Sigmoid colon (tissue), 7 donors: Measurements from ENCODE around the gene TTC4. TPM values are rescaled to one million over a fixed set of nuclear protein-coding genes. Genes with fewer than 3 reads are reported as not detected.

ENCODE experiments used
- DNase-seq: peaks from one replicate; pipeline ENCODE4 v3.0.0-alpha.2; 2019
- H3K27ac ChIP-seq, 4 donors: fragments of 200-600 bp; sonication (generic); one replicate each; pipeline ENCODE4 v1.5.1; 2016 to 2019; ENCODE audit warnings: mild to moderate bottlenecking in 1 of 4
- H3K27me3 ChIP-seq, 3 donors: fragments of 200-600 bp; sonication (generic); one replicate each; pipeline ENCODE4 v1.5.1; 2019; ENCODE audit warnings: mild to moderate bottlenecking in 1 of 3
- H3K36me3 ChIP-seq, 4 donors: fragments of 200-600 bp; sonication (generic); one replicate each; pipeline ENCODE4 v1.5.1; 2016 to 2019
- H3K4me1 ChIP-seq, 4 donors: fragments of 200-600 bp; sonication (generic); one replicate each; pipeline ENCODE4 v1.5.1; 2017 to 2019
- H3K4me3 ChIP-seq, 4 donors: fragments of 200-600 bp; sonication (generic); one replicate each; pipeline ENCODE4 v1.5.1; 2017 to 2019; ENCODE audit warnings: mild to moderate bottlenecking in 2 of 4, moderate library complexity in 1 of 4
- H3K9me3 ChIP-seq, 4 donors: fragments of 200-600 bp in 3 of 4; sonication (generic) in 3 of 4; one replicate each; pipeline versions ENCODE4 v1.5.1 to v1.6.1; 2013 to 2019
- EP300 ChIP-seq, 4 donors: sonication (generic); formaldehyde crosslinking; IDR thresholded peaks; one replicate each; pipeline ENCODE4 v1.6.1; 2017; ENCODE audit warnings: antibody characterized with exemption in 4 of 4
- POLR2A ChIP-seq, 2 donors: fragments of 450-650 bp; IDR thresholded peaks; one replicate each; pipeline ENCODE4 v1.6.1; 2016; ENCODE audit warnings: antibody characterized with exemption in 2 of 2, mild to moderate bottlenecking in 2 of 2, moderate library complexity in 2 of 2
- POLR2AphosphoS5 ChIP-seq, 4 donors: sonication (generic); formaldehyde crosslinking; IDR thresholded peaks; one replicate each; pipeline ENCODE4 v1.6.1; 2017; ENCODE audit warnings: antibody characterized with exemption in 4 of 4
- WGBS, 2 donors: extraction: QIAGEN DNeasy Blood & Tissue Kit; methylation state at CpG; one replicate each; pipeline ENCODE4 v1.1.7; 2013; 5-methylcytosine and 5-hydroxymethylcytosine counted together
- intact Hi-C: fragments of 100-400 bp; cut with DNase I; formaldehyde crosslinking; loops from one replicate; pipeline ENCODE4 v1.15.1; 2023
- polyA plus RNA-seq, 3 donors: library from polyadenylated mRNA; stranded (reverse); fragments of 200-250 nt; gene quantifications; one replicate each; pipeline ENCODE4 v1.2.3, GENCODE V29; 2013
- total RNA-seq, 4 donors: library from RNA; depleted of rRNA; stranded (reverse); fragments of >200 nt; gene quantifications; one replicate each; pipeline ENCODE4 v1.1.0, GENCODE V29; 2016
- TF ChIP-seq, protein P1 (sequence below), 4 experiments: fragments of 450-650 bp in 3 of 4; fragments of 200-600 bp in 1 of 4; IDR thresholded peaks; one replicate each; pipeline ENCODE4 v1.5.1; 2016 to 2019; ENCODE audit warnings: antibody characterized with exemption in 4 of 4, mild to moderate bottlenecking in 3 of 4, moderate library complexity in 2 of 4
- donor health status: healthy with polysubstance abuse.
- donor health status: Bipolar disorder and iron deficiency.
- donor health status: healthy.

TTC4 gene
- total and polyA plus RNA-seq, 7 donors: 7.6 to 33.4 (median 15.0) TPM

DNA sequence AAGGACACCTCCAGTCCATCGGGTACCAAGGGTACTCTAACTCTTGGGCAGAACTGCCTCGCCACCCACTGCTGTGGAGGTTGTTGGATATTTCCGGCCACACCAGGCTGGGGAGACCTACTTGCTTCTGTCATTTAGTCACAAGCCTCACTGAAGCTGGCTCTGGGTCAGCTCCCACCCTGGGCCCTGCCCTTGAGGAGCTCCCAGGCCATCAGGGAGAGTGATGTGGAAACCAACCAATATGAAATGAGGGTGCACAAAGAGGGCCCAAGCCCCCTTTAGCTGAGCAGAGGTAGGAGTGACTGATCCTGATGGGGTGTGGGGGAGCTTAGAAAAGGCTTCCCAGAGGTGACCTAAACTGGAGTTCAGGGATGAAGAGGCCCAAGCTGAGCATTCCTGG, 29.0 kb downstream of the TTC4 start:
- TF ChIP-seq POLR2AphosphoS5 (IDR thresholded peaks at IDR 0.05): no peak
- TF ChIP-seq, protein P1, sequence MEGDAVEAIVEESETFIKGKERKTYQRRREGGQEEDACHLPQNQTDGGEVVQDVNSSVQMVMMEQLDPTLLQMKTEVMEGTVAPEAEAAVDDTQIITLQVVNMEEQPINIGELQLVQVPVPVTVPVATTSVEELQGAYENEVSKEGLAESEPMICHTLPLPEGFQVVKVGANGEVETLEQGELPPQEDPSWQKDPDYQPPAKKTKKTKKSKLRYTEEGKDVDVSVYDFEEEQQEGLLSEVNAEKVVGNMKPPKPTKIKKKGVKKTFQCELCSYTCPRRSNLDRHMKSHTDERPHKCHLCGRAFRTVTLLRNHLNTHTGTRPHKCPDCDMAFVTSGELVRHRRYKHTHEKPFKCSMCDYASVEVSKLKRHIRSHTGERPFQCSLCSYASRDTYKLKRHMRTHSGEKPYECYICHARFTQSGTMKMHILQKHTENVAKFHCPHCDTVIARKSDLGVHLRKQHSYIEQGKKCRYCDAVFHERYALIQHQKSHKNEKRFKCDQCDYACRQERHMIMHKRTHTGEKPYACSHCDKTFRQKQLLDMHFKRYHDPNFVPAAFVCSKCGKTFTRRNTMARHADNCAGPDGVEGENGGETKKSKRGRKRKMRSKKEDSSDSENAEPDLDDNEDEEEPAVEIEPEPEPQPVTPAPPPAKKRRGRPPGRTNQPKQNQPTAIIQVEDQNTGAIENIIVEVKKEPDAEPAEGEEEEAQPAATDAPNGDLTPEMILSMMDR (IDR thresholded peaks at IDR 0.05): no peak
- no peak for TF ChIP-seq POLR2A (IDR thresholded peaks at IDR 0.05)
- no peaks in the 10 kb centered on the region for H3K27me3 ChIP-seq

DNA sequence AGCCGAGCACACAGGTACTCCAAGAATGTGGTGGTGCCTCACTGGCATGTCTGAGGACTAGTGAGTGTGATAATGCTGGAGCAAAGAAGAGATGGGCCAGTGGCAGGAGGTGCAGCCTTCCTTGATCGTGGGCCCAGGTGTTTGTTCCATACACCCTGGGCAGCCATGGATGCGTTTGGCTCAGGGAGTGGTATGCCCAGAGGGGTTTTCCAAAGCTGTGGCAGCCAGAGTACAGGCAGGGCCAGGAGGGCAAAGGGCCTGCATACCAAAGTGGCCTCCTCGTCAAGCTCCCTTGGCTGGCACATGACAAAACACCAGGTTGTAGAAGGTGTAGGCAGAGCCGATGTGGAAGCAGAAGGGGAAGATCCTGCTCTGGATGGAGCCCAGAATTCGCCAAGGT, 29.6 kb downstream of the TTC4 start:
- intact Hi-C loops: no loop called here
- Histone ChIP-seq H3K4me1 (no peaks in the 10 kb centered on the region), H3K9me3 (no peaks in the 10 kb centered on the region), H3K4me3 (no peak overlapping the region), H3K27ac (no peak overlapping the region), H3K36me3 (peaks cover 0 to 37% (median 18%) of the 10 kb centered on the region in 4 donors), H3K27me3 (no peaks in the 10 kb centered on the region)
- no peak for DNase-seq
- 84 to 90% methylated on average over 6 of the region's 6 CpGs for WGBS, 2 donors
- TF ChIP-seq POLR2AphosphoS5 (IDR thresholded peaks at IDR 0.05): no peak
- TF ChIP-seq, protein P1 (IDR thresholded peaks at IDR 0.05): no peak
- TF ChIP-seq EP300 (IDR thresholded peaks at IDR 0.05): no peak

More for the DNA sequence above, 29.0 kb downstream of the TTC4 start:
- Histone ChIP-seq H3K36me3 (peaks cover under 1 to 43% (median 22%) of the 10 kb centered on the region in 4 donors), H3K27ac (no peak overlapping the region), H3K4me3 (no peak overlapping the region), H3K9me3 (no peaks in the 10 kb centered on the region), H3K4me1 (no peaks in the 10 kb centered on the region)
- WGBS, 2 donors: 92 to 94% methylated on average over 3 of the region's 3 CpGs
- intact Hi-C loops: no loop called here
- no peak for DNase-seq

DNA sequence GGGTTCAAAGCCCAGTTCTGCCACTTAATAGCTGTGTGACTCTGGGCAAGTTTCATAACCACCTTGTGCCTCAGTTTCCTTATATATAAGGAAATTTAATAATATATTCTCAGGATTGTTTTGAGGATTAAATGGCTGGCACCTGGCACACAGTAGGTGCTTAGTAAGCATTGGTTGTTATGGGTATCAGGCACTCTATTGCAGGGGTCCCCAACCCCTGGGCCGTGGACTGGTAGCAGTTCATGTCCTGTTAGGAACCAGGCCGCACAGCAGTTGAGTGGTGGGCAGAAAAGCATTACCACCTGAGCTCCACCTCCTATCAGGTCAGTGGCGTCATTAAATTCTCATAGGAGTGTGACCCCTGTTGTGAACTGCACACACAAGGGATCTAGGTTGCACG, 30.2 kb downstream of the TTC4 start:
- 97% methylated on average over 4 of the region's 4 CpGs for WGBS, 2 donors
- TF ChIP-seq POLR2AphosphoS5 (IDR thresholded peaks at IDR 0.05): no peak
- TF ChIP-seq, protein P1 (IDR thresholded peaks at IDR 0.05): no peak
- no peak for TF ChIP-seq POLR2A (IDR thresholded peaks at IDR 0.05)
- TF ChIP-seq EP300 (IDR thresholded peaks at IDR 0.05): no peak
- peaks cover 0 to 31% (median 15%) of the 10 kb centered on the region in 4 donors for H3K36me3 ChIP-seq
- H3K9me3 ChIP-seq: no peaks in the 10 kb centered on the region
- H3K27me3 ChIP-seq: no peaks in the 10 kb centered on the region
- no peaks in the 10 kb centered on the region for H3K4me1 ChIP-seq
- DNase-seq: no peak
- no peak overlapping the region for H3K4me3 ChIP-seq
- H3K27ac ChIP-seq: no peak overlapping the region
- intact Hi-C loops: no loop called here

DNA sequence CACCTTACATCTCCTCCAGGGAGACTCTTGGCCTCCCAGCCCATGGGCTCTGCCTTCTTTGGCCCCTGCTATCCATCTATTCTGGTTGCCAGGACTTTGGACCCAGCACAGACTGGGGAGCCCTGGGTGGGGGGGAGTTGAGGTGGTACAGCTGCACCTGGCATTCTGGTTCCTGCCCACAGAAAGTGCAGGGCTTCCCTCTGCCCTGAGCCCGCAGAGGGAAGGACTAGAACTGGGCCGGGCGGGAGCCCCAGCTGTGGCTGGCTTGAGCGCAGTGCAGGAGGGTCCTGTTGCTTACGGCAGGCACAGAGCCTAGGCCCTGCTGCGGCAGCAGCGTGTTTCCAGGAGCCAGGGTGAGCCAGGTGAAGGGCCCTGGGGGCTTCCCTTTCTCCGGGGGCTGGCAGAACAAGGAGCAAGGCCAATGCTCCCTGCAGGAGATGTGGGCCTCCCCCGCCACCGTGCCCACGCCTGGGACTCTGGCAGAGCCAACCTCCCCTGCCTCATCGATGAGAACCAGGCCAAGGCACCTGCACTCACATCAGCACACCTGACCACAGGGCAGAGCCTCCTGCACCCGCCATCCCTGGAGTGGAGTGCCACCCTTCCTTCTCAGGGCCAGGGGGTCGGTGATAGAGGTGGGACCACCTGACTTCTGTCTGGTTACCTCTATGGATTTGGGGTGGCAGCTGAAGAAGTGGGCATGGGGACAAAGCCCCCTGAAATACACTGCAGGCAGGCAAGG, 32.6 kb downstream of the TTC4 start:
- 83 to 89% methylated on average over 14 of the region's 14 CpGs for WGBS, 2 donors

DNA sequence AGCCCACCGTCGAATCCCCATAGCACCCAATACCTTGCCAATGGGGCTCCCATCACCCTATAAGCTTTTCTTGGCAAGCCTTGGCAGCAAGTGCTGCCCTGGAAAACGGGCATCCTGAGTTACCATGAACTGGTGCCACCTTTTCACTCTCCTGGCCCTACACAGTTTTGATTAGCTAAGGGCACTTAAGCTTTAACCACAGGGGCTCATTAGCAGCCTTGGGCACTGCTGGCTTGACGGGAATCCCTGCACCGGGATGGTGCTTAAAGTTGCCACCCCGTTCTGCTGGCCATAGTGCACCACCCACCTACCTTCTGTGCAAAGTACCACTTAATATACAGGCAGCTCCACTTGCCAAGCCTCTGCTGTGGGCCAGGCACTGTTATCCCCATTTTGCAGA, 34.9 kb downstream of the TTC4 start:
- intact Hi-C loops: no loop called here
- no peak overlapping the region for H3K4me3 ChIP-seq
- no peak overlapping the region for H3K27ac ChIP-seq
- H3K36me3 ChIP-seq: peaks cover 0 to 2% (median 0%) of the 10 kb centered on the region in 4 donors
- DNase-seq: no peak
- WGBS, 2 donors: 78 to 86% methylated on average over 6 of the region's 6 CpGs
- H3K9me3 ChIP-seq: no peaks in the 10 kb centered on the region
- H3K27me3 ChIP-seq: no peaks in the 10 kb centered on the region
- no peak for TF ChIP-seq POLR2AphosphoS5 (IDR thresholded peaks at IDR 0.05)
- no peak for TF ChIP-seq EP300 (IDR thresholded peaks at IDR 0.05)
- TF ChIP-seq, protein P1 (IDR thresholded peaks at IDR 0.05): no peak
- TF ChIP-seq POLR2A (IDR thresholded peaks at IDR 0.05): no peak
- no peaks in the 10 kb centered on the region for H3K4me1 ChIP-seq

More for the DNA sequence above, 32.6 kb downstream of the TTC4 start:
- no peak overlapping the region for H3K4me3 ChIP-seq
- no peaks in the 10 kb centered on the region for H3K27me3 ChIP-seq
- intact Hi-C loops: no loop called here
- peaks cover 0 to 7% (median 2%) of the 10 kb centered on the region in 4 donors for H3K36me3 ChIP-seq
- H3K9me3 ChIP-seq: no peaks in the 10 kb centered on the region
- TF ChIP-seq POLR2AphosphoS5 (IDR thresholded peaks at IDR 0.05) (no peak), POLR2A (IDR thresholded peaks at IDR 0.05) (no peak), EP300 (IDR thresholded peaks at IDR 0.05) (no peak)
- H3K27ac ChIP-seq: no peak overlapping the region
- no peak for DNase-seq
- H3K4me1 ChIP-seq: no peaks in the 10 kb centered on the region
